ENCODE data around the gene PPP2R5E.

The PPP2R5E gene

GRCh38 chr14:63367742-63368364 is 175.3 kb downstream of the PPP2R5E start:
- no peak for DNase-seq

GRCh38 chr14:63362389-63362819 is 180.8 kb downstream of the PPP2R5E start:
- no peak for DNase-seq

- DNase-seq: no peak
Observed at GRCh38 chr14:63361790-63362189, 181.4 kb downstream of the PPP2R5E start.

- DNase-seq: no peak
Observed at GRCh38 chr14:63357841-63358240, 185.3 kb downstream of the PPP2R5E start.

DNA sequence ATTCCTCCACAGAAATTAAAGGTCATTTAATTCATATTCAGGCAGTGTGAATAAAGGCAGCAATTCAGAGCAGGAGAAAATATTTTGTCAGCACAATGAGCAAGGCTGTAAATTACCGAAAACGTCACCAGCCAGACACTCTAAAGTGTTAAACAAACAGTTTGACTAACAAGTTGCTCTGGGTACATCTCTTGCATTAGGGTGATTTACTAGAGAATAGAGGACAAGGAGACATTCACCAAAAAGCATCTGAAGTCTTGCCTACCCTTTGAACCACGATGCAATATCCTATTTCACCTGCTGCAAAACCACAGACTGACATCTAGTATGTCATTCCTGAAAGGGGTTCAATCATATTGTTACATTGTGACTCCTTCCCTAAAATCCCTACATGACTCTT is 197.4 kb downstream of the PPP2R5E start:
- no peak for DNase-seq

- DNase-seq: no peak
Observed at GRCh38 chr14:63344336-63344735, 198.8 kb downstream of the PPP2R5E start.

GRCh38 chr14:63343878-63344277 is 199.3 kb downstream of the PPP2R5E start:
- DNase-seq: no peak

DNA sequence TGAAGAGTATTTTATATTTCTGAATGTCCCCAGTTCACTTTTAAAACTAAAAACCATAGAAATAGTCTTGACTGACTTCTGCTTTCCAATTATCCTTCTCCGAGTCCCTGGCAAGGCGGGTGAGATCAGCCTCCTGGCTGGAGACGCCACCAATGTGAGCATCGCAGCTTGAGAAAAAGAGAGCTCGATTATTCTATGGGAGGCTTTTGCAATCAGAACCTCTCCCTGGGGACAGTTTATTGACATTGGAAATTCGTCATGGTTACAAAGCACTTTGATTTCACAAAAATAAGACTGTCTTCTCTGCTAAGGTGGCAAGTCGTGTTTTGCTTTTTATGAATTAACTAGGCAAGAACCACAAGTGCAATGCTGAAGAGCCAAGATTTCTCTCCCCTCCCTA is 200.8 kb downstream of the PPP2R5E start:
- no peak for DNase-seq

- no peak for DNase-seq
Observed at GRCh38 chr14:63328787-63329737, 214.1 kb downstream of the PPP2R5E start.

GRCh38 chr14:63326840-63327239 is 216.3 kb downstream of the PPP2R5E start:
- no peak for DNase-seq

DNA sequence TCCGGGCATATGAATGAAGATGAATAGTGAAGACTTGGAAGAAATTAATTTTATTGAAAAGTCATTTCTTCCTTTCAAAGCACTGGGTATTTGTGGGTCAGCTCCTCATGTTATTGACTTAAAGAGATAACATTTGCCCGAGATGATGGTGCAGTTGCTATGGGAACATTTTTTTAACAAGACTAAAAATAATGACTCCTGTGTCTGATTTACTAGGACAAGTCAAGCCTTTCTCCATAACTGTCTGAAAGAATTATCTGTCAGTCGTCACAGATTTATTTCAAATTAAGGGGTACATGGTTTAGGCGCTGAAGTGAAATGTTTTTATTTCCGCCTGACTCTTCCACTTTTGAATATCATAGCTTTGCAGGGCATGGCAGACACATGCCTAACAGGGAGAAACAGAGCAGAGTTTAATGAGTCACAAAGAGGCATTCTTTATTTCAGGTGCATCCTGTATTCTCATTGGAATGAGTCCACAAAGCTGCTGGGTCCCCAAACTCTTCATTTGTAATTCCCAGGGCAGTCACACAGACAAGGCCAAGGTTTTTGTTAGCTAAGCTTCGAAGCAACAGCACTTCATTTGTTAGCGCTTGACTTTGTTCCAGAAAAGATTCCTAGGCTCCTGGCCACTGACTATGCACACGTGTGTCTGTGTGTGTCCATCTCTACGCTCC is 220.1 kb downstream of the PPP2R5E start:
- DNase-seq: no peak

DNA sequence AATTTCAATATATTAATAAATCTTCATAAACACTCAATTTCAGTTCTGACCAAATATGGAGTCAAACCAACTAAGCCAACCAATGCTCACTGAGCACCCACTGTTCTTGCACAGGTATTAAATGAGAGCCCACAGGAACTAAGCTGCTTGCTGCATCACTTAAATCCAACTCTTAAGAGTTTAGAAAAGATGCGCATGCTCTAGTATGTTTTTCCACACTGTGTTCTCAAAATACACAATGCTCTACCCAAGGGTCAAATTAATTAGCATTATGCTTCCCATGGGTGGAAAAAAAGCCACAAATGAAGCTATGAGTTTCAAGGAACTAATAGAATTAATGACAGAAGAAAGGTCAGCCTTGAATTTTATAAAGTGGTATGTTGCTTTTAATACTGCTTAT is 220.7 kb downstream of the PPP2R5E start:
- DNase-seq: no peak

All from DMS79 (cell line).